GM23338 (cell line): ENCODE measurements around the gene GPC6. TPM values are rescaled to one million over a fixed set of nuclear protein-coding genes. Genes with fewer than 3 reads are reported as not detected.

Experiments
- ATAC-seq: fragments of 200-7000 bp; cut with Tn5 transposase; 3 replicates; pipeline ENCODE4 v1.9.1; 2020
- DNase-seq: peaks from one replicate; pipeline ENCODE4 v3.0.0-alpha.2; 2015; ENCODE audit warnings: low spot score
- H2AFZ ChIP-seq: fragments of 200-600 bp; sonication (generic); 2 replicates; pipeline ENCODE4 v1.8.0; 2016; ENCODE audit warnings: antibody characterized with exemption, mild to moderate bottlenecking, moderate library complexity
- H3F3A ChIP-seq: fragments of 200-600 bp; sonication (generic); replicated peaks from 2 replicates; pipeline ENCODE4 v1.8.0; 2017; ENCODE audit warnings: antibody characterized with exemption, mixed run types, low read depth
- H3K27ac ChIP-seq: fragments of 200-600 bp; sonication (generic); 2 replicates; pipeline ENCODE4 v1.6.1; 2016; ENCODE audit warnings: low read depth
- H3K27me3 ChIP-seq: fragments of 200-600 bp; sonication (generic); 2 replicates; pipeline ENCODE4 v1.8.0; 2016; ENCODE audit warnings: mild to moderate bottlenecking, mixed run types, moderate library complexity; ENCODE audit not compliant: insufficient read depth
- H3K36me3 ChIP-seq: fragments of 200-600 bp; sonication (generic); 2 replicates; pipeline ENCODE4 v1.8.0; 2016; ENCODE audit warnings: mild to moderate bottlenecking; ENCODE audit not compliant: insufficient read depth
- H3K4me1 ChIP-seq: fragments of 200-600 bp; sonication (generic); 2 replicates; pipeline ENCODE4 v1.8.0; 2016; ENCODE audit warnings: mild to moderate bottlenecking, moderate library complexity; ENCODE audit not compliant: insufficient read depth
- H3K4me2 ChIP-seq: fragments of 200-600 bp; sonication (generic); 2 replicates; pipeline ENCODE4 v1.7.1; 2017; ENCODE audit warnings: mixed run types
- H3K4me3 ChIP-seq: fragments of 200-600 bp; sonication (generic); 2 replicates; pipeline ENCODE4 v1.6.1; 2016; ENCODE audit warnings: mixed run types
- H3K79me2 ChIP-seq: fragments of 200-600 bp; sonication (generic); replicated peaks from 2 replicates; pipeline ENCODE4 v1.8.0; 2017; ENCODE audit warnings: mild to moderate bottlenecking; ENCODE audit not compliant: insufficient read depth
- H3K9me2 ChIP-seq: fragments of 200-600 bp; sonication (generic); 2 replicates; pipeline ENCODE4 v1.8.0; 2017; ENCODE audit not compliant: insufficient read depth
- H4K20me1 ChIP-seq: fragments of 200-600 bp; sonication (generic); replicated peaks from 2 replicates; pipeline ENCODE4 v1.8.0; 2017; ENCODE audit warnings: mild to moderate bottlenecking; ENCODE audit not compliant: insufficient read depth
- H3K27ac Mint-ChIP-seq: 2 replicates; pipeline ENCODE4 v1.8.0; 2020; ENCODE audit warnings: inconsistent platforms, mild to moderate bottlenecking, moderate library complexity, mixed read lengths
- H3K27me3 Mint-ChIP-seq: 3 replicates; pipeline ENCODE4 v1.8.0; 2022; ENCODE audit warnings: low read depth, mild to moderate bottlenecking, moderate library complexity, mixed read lengths, inconsistent platforms; ENCODE audit not compliant: insufficient read depth, poor library complexity
- H3K36me3 Mint-ChIP-seq: 3 replicates; pipeline ENCODE4 v1.8.0; 2021; ENCODE audit warnings: low read depth, mild to moderate bottlenecking, inconsistent platforms, moderate library complexity, mixed read lengths
- H3K4me1 Mint-ChIP-seq: 3 replicates; pipeline ENCODE4 v1.8.0; 2020; ENCODE audit warnings: mild to moderate bottlenecking, inconsistent platforms, mixed read lengths
- H3K4me3 Mint-ChIP-seq: 3 replicates; pipeline ENCODE4 v1.8.0; 2021; ENCODE audit warnings: moderate library complexity, mild to moderate bottlenecking, inconsistent platforms, mixed read lengths
- H3K9me3 Mint-ChIP-seq: 3 replicates; pipeline ENCODE4 v1.8.0; 2020; ENCODE audit warnings: moderate library complexity, mild to moderate bottlenecking, inconsistent platforms, mixed read lengths
- CREB1 ChIP-seq: fragments of 250-450 bp; sonication (Bioruptor Pico); IDR thresholded peaks from 2 replicates; pipeline ENCODE4 v1.5.0; 2020; ENCODE audit warnings: low read depth, mild to moderate bottlenecking, moderate library complexity
- CTCF ChIP-seq, 2 experiments: fragments of 200-600 bp in 1 of 2; sonication (generic) in 1 of 2; conservative IDR thresholded peaks; 2 replicates each; pipeline versions ENCODE4 v1.5.1 to v1.6.1; 2016 to 2017; ENCODE audit warnings: antibody characterized with exemption in 2 of 2, low read depth in 2 of 2, mild to moderate bottlenecking in 2 of 2, moderate library complexity in 1 of 2
- ETS1 ChIP-seq: IDR thresholded peaks from 2 replicates; pipeline ENCODE4 v1.6.1; 2016; ENCODE audit warnings: antibody characterized with exemption
- EZH2 ChIP-seq: fragments of 200-600 bp; sonication (generic); IDR thresholded peaks from one replicate; pipeline ENCODE4 v1.8.0; 2017; ENCODE audit warnings: antibody characterized with exemption, mild to moderate bottlenecking, low read depth; ENCODE audit not compliant: unreplicated experiment
- EZH2phosphoT487 ChIP-seq: fragments of 200-600 bp; sonication (generic); IDR thresholded peaks from one replicate; pipeline ENCODE4 v1.8.1; 2018; ENCODE audit warnings: antibody characterized with exemption; ENCODE audit not compliant: unreplicated experiment
- JUNB ChIP-seq: IDR thresholded peaks from one replicate; pipeline ENCODE4 v1.6.1; 2016; ENCODE audit warnings: antibody characterized with exemption; ENCODE audit not compliant: unreplicated experiment
- NANOG ChIP-seq: IDR thresholded peaks from 2 replicates; pipeline ENCODE4 v1.6.1; 2016; ENCODE audit warnings: antibody characterized with exemption, borderline replicate concordance
- POLR2AphosphoS5 ChIP-seq: IDR thresholded peaks from 2 replicates; pipeline ENCODE4 v1.6.1; 2016; ENCODE audit warnings: antibody characterized with exemption, low read depth
- STAT1 ChIP-seq: IDR thresholded peaks from one replicate; pipeline ENCODE4 v1.6.1; 2016; ENCODE audit warnings: antibody characterized with exemption; ENCODE audit not compliant: unreplicated experiment
- ZNF114 ChIP-seq: fragments of 250-450 bp; sonication (Bioruptor Pico); IDR thresholded peaks from 2 replicates; pipeline ENCODE4 v1.5.0; 2020; ENCODE audit warnings: mild to moderate bottlenecking, moderate library complexity
- ZNF331 ChIP-seq: fragments of 250-450 bp; sonication (Bioruptor Pico); IDR thresholded peaks from 2 replicates; pipeline ENCODE4 v1.5.0; 2020; ENCODE audit warnings: low read depth, mild to moderate bottlenecking, moderate library complexity
- ZNF462 ChIP-seq: fragments of 250-450 bp; sonication (Bioruptor Pico); IDR thresholded peaks from 2 replicates; pipeline ENCODE4 v1.5.0; 2020; ENCODE audit warnings: mild to moderate bottlenecking, moderate library complexity
- polyA plus RNA-seq: library from polyadenylated mRNA; unstranded; fragments of >200 nt; fragmentation: Nextera tagmentation; extraction: Ambion mirVana; gene quantifications from 2 replicates; pipeline ENCODE4 v1.2.1, GENCODE V29; 2016
- total RNA-seq: library from RNA; depleted of rRNA; stranded (reverse); fragments of >200 nt; shearing (Covaris generic); gene quantifications from 2 replicates; pipeline ENCODE4 v1.2.3, GENCODE V29; 2014
- TF ChIP-seq, protein P1 (sequence below): IDR thresholded peaks from one replicate; pipeline ENCODE4 v1.6.1; 2018; ENCODE audit warnings: antibody characterized with exemption; ENCODE audit not compliant: unreplicated experiment

Gene GPC6
- total and polyA plus RNA-seq, 2 experiments from 2014 or later: 6.4 to 28.6 TPM

- TF ChIP-seq CTCF (conservative IDR thresholded peaks at IDR 0.05; ENCODE audit: low read depth in 2 of 2) (no peak), ZNF114 (CRISPR knock-in tag) (no peak), ZNF331 (CRISPR knock-in tag) (no peak), NANOG (no peak), ETS1 (no peak), EZH2 (no peak), POLR2AphosphoS5 (no peak), STAT1 (no peak), CREB1 (CRISPR knock-in tag) (no peak), JUNB (no peak), EZH2phosphoT487 (no peak), ZNF462 (CRISPR knock-in tag) (no peak)
- TF ChIP-seq, protein P1, sequence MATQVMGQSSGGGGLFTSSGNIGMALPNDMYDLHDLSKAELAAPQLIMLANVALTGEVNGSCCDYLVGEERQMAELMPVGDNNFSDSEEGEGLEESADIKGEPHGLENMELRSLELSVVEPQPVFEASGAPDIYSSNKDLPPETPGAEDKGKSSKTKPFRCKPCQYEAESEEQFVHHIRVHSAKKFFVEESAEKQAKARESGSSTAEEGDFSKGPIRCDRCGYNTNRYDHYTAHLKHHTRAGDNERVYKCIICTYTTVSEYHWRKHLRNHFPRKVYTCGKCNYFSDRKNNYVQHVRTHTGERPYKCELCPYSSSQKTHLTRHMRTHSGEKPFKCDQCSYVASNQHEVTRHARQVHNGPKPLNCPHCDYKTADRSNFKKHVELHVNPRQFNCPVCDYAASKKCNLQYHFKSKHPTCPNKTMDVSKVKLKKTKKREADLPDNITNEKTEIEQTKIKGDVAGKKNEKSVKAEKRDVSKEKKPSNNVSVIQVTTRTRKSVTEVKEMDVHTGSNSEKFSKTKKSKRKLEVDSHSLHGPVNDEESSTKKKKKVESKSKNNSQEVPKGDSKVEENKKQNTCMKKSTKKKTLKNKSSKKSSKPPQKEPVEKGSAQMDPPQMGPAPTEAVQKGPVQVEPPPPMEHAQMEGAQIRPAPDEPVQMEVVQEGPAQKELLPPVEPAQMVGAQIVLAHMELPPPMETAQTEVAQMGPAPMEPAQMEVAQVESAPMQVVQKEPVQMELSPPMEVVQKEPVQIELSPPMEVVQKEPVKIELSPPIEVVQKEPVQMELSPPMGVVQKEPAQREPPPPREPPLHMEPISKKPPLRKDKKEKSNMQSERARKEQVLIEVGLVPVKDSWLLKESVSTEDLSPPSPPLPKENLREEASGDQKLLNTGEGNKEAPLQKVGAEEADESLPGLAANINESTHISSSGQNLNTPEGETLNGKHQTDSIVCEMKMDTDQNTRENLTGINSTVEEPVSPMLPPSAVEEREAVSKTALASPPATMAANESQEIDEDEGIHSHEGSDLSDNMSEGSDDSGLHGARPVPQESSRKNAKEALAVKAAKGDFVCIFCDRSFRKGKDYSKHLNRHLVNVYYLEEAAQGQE: no peak
- H3K27ac Mint-ChIP-seq: no peak overlapping the region
- no peaks in the 10 kb centered on the region for H3K79me2 ChIP-seq
- no peaks in the 10 kb centered on the region for H3K27me3 ChIP-seq
- no peak for ATAC-seq
- H3K27me3 Mint-ChIP-seq: no peaks in the 10 kb centered on the region
- H3K9me3 Mint-ChIP-seq: peaks cover 25% of the 10 kb centered on the region; the same call in 2 of the 3 replicates
- peaks cover 14% of the 10 kb centered on the region; the same call in 2 of the 3 replicates for H3K36me3 Mint-ChIP-seq
- H4K20me1 ChIP-seq: no peaks in the 10 kb centered on the region
- no peaks in the 10 kb centered on the region for H3F3A ChIP-seq
- H3K36me3 ChIP-seq: no peaks in the 10 kb centered on the region; the same call in 1 of the 2 replicates
- H3K4me3 Mint-ChIP-seq: no peak overlapping the region
- no peak overlapping the region for H3K4me2 ChIP-seq
- H3K27ac ChIP-seq: no peak overlapping the region
- H3K4me3 ChIP-seq: no peak overlapping the region
- no peak for DNase-seq
- H3K9me2 ChIP-seq: peaks cover 3% of the 10 kb centered on the region; the same call in 1 of the 2 replicates
- peaks cover 15% of the 10 kb centered on the region for H3K4me1 ChIP-seq
- H2AFZ ChIP-seq: no peak overlapping the region
- peaks cover 11% of the 10 kb centered on the region for H3K4me1 Mint-ChIP-seq
Measured at GRCh38 chr13:94417294-94417693, 1190.7 kb downstream of the GPC6 start.
